H9 (cell line): Measurements from ENCODE around the gene MRAP. TPM values are rescaled to one million over a fixed set of nuclear protein-coding genes. Genes with fewer than 3 reads are reported as not detected.

ENCODE experiments used
- DNase-seq: peaks from one replicate; pipeline ENCODE4 v3.0.0-alpha.2; 2017
- H2AFZ ChIP-seq: one replicate; pipeline ENCODE4 v1.6.1; 2013; ENCODE audit warnings: mild to moderate bottlenecking, low read length, control low read depth, moderate library complexity
- H2AK5ac ChIP-seq: 2 replicates; pipeline ENCODE4 v1.6.1; 2013; ENCODE audit warnings: low read length, control low read depth, mixed read lengths; ENCODE audit not compliant: insufficient read length
- H2BK120ac ChIP-seq: one replicate; pipeline ENCODE4 v1.6.1; 2013; ENCODE audit warnings: low read depth, mild to moderate bottlenecking, low read length, control low read depth, inconsistent platforms; ENCODE audit not compliant: poor library complexity, severe bottlenecking
- H2BK12ac ChIP-seq: 2 replicates; pipeline ENCODE4 v1.6.1; 2013; ENCODE audit warnings: low read length, control low read depth, mixed read lengths, low read depth; ENCODE audit not compliant: insufficient read length
- H2BK15ac ChIP-seq: 2 replicates; pipeline ENCODE4 v1.6.1; 2013; ENCODE audit warnings: low read depth, low read length, control low read depth
- H2BK20ac ChIP-seq: one replicate; pipeline ENCODE4 v1.6.1; 2013; ENCODE audit warnings: low read depth, mild to moderate bottlenecking, low read length, control low read depth, inconsistent platforms; ENCODE audit not compliant: poor library complexity, severe bottlenecking
- H2BK5ac ChIP-seq: 2 replicates; pipeline ENCODE4 v1.6.1; 2013; ENCODE audit warnings: low read length, control low read depth, mixed read lengths; ENCODE audit not compliant: insufficient read length
- H3K14ac ChIP-seq: 2 replicates; pipeline ENCODE4 v1.6.1; 2013; ENCODE audit warnings: low read length, control low read depth; ENCODE audit not compliant: insufficient read depth
- H3K18ac ChIP-seq: 2 replicates; pipeline ENCODE4 v1.6.1; 2013; ENCODE audit warnings: low read depth, mild to moderate bottlenecking, mixed read lengths, low read length, control low read depth; ENCODE audit not compliant: insufficient read length
- H3K23ac ChIP-seq: 2 replicates; pipeline ENCODE4 v1.6.1; 2013; ENCODE audit warnings: low read length, control low read depth, mixed read lengths, low read depth; ENCODE audit not compliant: insufficient read length
- H3K23me2 ChIP-seq: 2 replicates; pipeline ENCODE4 v1.6.1; 2013; ENCODE audit warnings: low read depth, mild to moderate bottlenecking, mixed read lengths, low read length, control low read depth; ENCODE audit not compliant: insufficient read length, poor library complexity, severe bottlenecking
- H3K27ac ChIP-seq: 2 replicates; pipeline ENCODE4 v1.5.1; 2013; ENCODE audit warnings: low read length, control low read depth, mixed read lengths, low read depth; ENCODE audit not compliant: insufficient read length
- H3K27me3 ChIP-seq: 2 replicates; pipeline ENCODE4 v1.6.1; 2013; ENCODE audit warnings: low read length, control low read depth, inconsistent platforms; ENCODE audit not compliant: insufficient read depth
- H3K4ac ChIP-seq: 2 replicates; pipeline ENCODE4 v1.6.1; 2013; ENCODE audit warnings: low read depth, mild to moderate bottlenecking, control low read depth, inconsistent platforms, low read length, moderate library complexity
- H3K4me1 ChIP-seq: 2 replicates; pipeline ENCODE4 v1.6.1; 2013; ENCODE audit warnings: low read length, control low read depth, inconsistent platforms; ENCODE audit not compliant: insufficient read depth
- H3K4me2 ChIP-seq: 2 replicates; pipeline ENCODE4 v1.6.1; 2013; ENCODE audit warnings: low read length, control low read depth, mixed read lengths; ENCODE audit not compliant: insufficient read length, insufficient read depth
- H3K56ac ChIP-seq: 2 replicates; pipeline ENCODE4 v1.6.1; 2013; ENCODE audit warnings: low read depth, mild to moderate bottlenecking, mixed read lengths, low read length, control low read depth; ENCODE audit not compliant: insufficient read length
- H3K79me1 ChIP-seq: 2 replicates; pipeline ENCODE4 v1.6.1; 2013; ENCODE audit warnings: low read depth, mild to moderate bottlenecking, moderate library complexity, low read length, control low read depth, inconsistent platforms; ENCODE audit not compliant: insufficient read depth, poor library complexity, severe bottlenecking
- H3K79me2 ChIP-seq: 2 replicates; pipeline ENCODE4 v1.6.1; 2013; ENCODE audit warnings: low read length, control low read depth, inconsistent platforms; ENCODE audit not compliant: insufficient read depth
- H3K9ac ChIP-seq: 2 replicates; pipeline ENCODE4 v1.6.1; 2013; ENCODE audit warnings: low read length, control low read depth, mixed read lengths; ENCODE audit not compliant: insufficient read length; ENCODE audit errors: extremely low read depth
- H3K9me3 ChIP-seq: one replicate; pipeline ENCODE4 v1.6.1; 2013; ENCODE audit warnings: low read depth, low read length, inconsistent platforms; ENCODE audit not compliant: control insufficient read depth
- H3T11ph ChIP-seq: one replicate; pipeline ENCODE4 v1.6.1; 2013; ENCODE audit warnings: mild to moderate bottlenecking, low read length, control low read depth, inconsistent platforms
- H4K20me1 ChIP-seq: one replicate; pipeline ENCODE4 v1.6.1; 2013; ENCODE audit not compliant: control insufficient read depth, insufficient read length, insufficient read depth
- H4K5ac ChIP-seq: 2 replicates; pipeline ENCODE4 v1.6.1; 2013; ENCODE audit warnings: low read depth, mild to moderate bottlenecking, mixed read lengths, low read length, control low read depth; ENCODE audit not compliant: insufficient read length
- H4K8ac ChIP-seq: replicated peaks from 2 replicates; pipeline ENCODE4 v1.6.1; 2013; ENCODE audit warnings: low read length, control low read depth, mixed read lengths, low read depth; ENCODE audit not compliant: insufficient read length
- H4K91ac ChIP-seq: 2 replicates; pipeline ENCODE4 v1.6.1; 2013; ENCODE audit warnings: low read depth, mild to moderate bottlenecking, moderate library complexity, mixed read lengths, low read length, control low read depth; ENCODE audit not compliant: insufficient read length
- H3K27ac Mint-ChIP-seq, 3 experiments: 2 replicates in 2 of 3; 3 replicates in 1 of 3; pipeline ENCODE4 v1.8.0; 2020 to 2021; ENCODE audit warnings: mixed read lengths in 3 of 3, mild to moderate bottlenecking in 1 of 3, moderate library complexity in 1 of 3
- H3K27me3 Mint-ChIP-seq: 2 replicates; pipeline ENCODE4 v1.8.0; 2021; ENCODE audit warnings: low read depth, mild to moderate bottlenecking, moderate library complexity, mixed read lengths
- H3K36me3 Mint-ChIP-seq, 3 experiments: 2 replicates in 2 of 3; 3 replicates in 1 of 3; pipeline ENCODE4 v1.8.0; 2020 to 2021; ENCODE audit warnings: low read depth in 3 of 3, mixed read lengths in 3 of 3; ENCODE audit not compliant: insufficient read depth in 1 of 3
- H3K4me1 Mint-ChIP-seq, 2 experiments: 2 replicates each; pipeline ENCODE4 v1.8.0; 2020; ENCODE audit warnings: mixed read lengths in 2 of 2
- H3K4me3 Mint-ChIP-seq, 2 experiments: 2 replicates in 1 of 2; 3 replicates in 1 of 2; pipeline ENCODE4 v1.8.0; 2020 to 2021; ENCODE audit warnings: mild to moderate bottlenecking in 2 of 2, mixed read lengths in 2 of 2, moderate library complexity in 1 of 2
- H3K9me3 Mint-ChIP-seq, 2 experiments: 2 replicates in 1 of 2; 3 replicates in 1 of 2; pipeline ENCODE4 v1.8.0; 2020; ENCODE audit warnings: mild to moderate bottlenecking in 2 of 2, mixed read lengths in 2 of 2, moderate library complexity in 1 of 2
- WGBS: extraction: QIAGEN DNeasy Blood & Tissue Kit; methylation state at CpG from one replicate; pipeline ENCODE4 v1.1.7; 2013; ENCODE audit warnings: missing lambda C conversion rate, low lambda C conversion rate, mixed read lengths; ENCODE audit not compliant: insufficient read length; ENCODE audit errors: extremely low coverage; 5-methylcytosine and 5-hydroxymethylcytosine counted together
- total RNA-seq: library from RNA; stranded (reverse); gene quantifications from 2 replicates; pipeline ENCODE4 v1.2.1, GENCODE V29; 2021
- TF ChIP-seq, protein P1 (sequence below): fragments of 200-600 bp; sonication (generic); conservative IDR thresholded peaks from 3 replicates; pipeline ENCODE4 v1.8.0; 2021; ENCODE audit warnings: antibody characterized with exemption, mild to moderate bottlenecking

The MRAP gene
- total RNA-seq, 1 experiment from 2014 or later = not detected

DNA sequence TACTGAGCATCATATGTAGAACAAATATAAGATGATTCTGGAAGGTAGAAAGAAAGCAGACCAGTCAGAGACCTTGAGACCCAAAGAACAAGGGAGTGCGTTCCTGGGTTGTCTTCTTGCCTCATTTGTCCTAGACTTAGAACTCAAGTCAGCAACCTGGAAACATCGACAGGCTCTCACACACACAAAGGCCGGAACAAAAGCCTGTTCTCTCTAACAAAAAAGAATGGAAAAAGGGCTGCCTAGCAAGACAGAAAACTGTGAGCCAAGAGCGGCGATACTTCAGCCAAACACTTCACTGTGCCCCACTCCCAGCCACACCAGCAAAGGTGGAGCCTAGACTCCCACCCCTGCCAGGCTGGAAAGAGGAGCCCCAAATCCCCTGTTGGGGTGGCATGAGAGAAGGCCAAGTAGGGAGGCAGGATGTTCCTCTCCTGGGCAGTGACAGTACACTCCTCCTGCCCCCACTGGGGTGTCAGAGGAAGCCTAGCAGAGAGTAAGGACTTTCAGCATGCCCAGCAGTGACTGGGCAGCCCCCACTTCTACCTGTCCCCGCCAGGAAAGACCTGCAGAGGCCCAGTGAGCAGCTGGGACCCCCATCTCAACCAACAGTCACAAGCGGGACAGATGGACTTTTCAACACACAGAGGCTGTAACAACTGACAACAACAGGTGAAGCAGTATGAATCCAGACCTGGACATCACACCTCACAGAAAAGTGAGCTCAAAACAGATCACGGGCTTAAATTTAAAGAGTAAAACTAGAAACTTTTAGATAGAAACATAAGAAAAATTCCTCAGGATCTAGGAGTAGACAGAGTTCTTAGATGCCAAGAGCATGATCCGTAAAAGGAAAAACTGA is 33.0 kb downstream of the MRAP start:
- no peaks in the 10 kb centered on the region for H3K9me3 Mint-ChIP-seq
- H3K4ac ChIP-seq = no peak overlapping the region
- H3K36me3 Mint-ChIP-seq = peaks cover 42 to 87% (median 77%) of the 10 kb centered on the region in 3 experiments; a peak in 6 of 7 replicates
- no peaks in the 10 kb centered on the region for H4K20me1 ChIP-seq
- no CpG with 5 or more reads among the region's 9 CpGs for WGBS
- no peaks in the 10 kb centered on the region for H3K79me2 ChIP-seq
- H3K27ac Mint-ChIP-seq = peak overlapping the region; percentile 59 to 93 (median 91); a peak in 5 of 7 replicates
- H3K4me1 Mint-ChIP-seq = peaks cover 28 to 31% of the 10 kb centered on the region in 2 experiments
- no peaks in the 10 kb centered on the region for H3K27me3 Mint-ChIP-seq
- no peaks in the 10 kb centered on the region for H3K79me1 ChIP-seq
- no peak overlapping the region for H2BK15ac ChIP-seq
- H3K27ac ChIP-seq = no peak overlapping the region
- no peak overlapping the region for H4K91ac ChIP-seq
- H3K14ac ChIP-seq = no peak overlapping the region
- no peak overlapping the region for H4K5ac ChIP-seq
- no peak overlapping the region for H3K9ac ChIP-seq
- no peaks in the 10 kb centered on the region for H3K4me1 ChIP-seq
- no peak overlapping the region for H2BK12ac ChIP-seq
- no peak overlapping the region for H2BK5ac ChIP-seq
- H3K4me2 ChIP-seq = no peak overlapping the region
- TF ChIP-seq, protein P1, sequence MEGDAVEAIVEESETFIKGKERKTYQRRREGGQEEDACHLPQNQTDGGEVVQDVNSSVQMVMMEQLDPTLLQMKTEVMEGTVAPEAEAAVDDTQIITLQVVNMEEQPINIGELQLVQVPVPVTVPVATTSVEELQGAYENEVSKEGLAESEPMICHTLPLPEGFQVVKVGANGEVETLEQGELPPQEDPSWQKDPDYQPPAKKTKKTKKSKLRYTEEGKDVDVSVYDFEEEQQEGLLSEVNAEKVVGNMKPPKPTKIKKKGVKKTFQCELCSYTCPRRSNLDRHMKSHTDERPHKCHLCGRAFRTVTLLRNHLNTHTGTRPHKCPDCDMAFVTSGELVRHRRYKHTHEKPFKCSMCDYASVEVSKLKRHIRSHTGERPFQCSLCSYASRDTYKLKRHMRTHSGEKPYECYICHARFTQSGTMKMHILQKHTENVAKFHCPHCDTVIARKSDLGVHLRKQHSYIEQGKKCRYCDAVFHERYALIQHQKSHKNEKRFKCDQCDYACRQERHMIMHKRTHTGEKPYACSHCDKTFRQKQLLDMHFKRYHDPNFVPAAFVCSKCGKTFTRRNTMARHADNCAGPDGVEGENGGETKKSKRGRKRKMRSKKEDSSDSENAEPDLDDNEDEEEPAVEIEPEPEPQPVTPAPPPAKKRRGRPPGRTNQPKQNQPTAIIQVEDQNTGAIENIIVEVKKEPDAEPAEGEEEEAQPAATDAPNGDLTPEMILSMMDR = no peak
- H2BK120ac ChIP-seq = no peak overlapping the region
- no peak overlapping the region for H2AFZ ChIP-seq
- no peak for DNase-seq
- H3K23ac ChIP-seq = no peak overlapping the region
- H2AK5ac ChIP-seq = no peak overlapping the region
- H3K18ac ChIP-seq = no peak overlapping the region
- H3K23me2 ChIP-seq = no peaks in the 10 kb centered on the region
- no peak overlapping the region for H4K8ac ChIP-seq
- no peaks in the 10 kb centered on the region for H3K27me3 ChIP-seq
- H3K56ac ChIP-seq = no peak overlapping the region
- no peak overlapping the region for H3K4me3 Mint-ChIP-seq
- no peak overlapping the region for H2BK20ac ChIP-seq
- no peaks in the 10 kb centered on the region for H3K9me3 ChIP-seq
- no peak overlapping the region for H3T11ph ChIP-seq
